Measurements from ENCODE around the gene DGKQ. TPM values are rescaled to one million over a fixed set of nuclear protein-coding genes. Genes with fewer than 3 reads are reported as not detected.

Gene DGKQ
- total and polyA plus RNA-seq, 9 of the 15 experiments (the other 6 are each of a cell fraction or from before 2014, with no cell fraction given): 0.17 to 22.0 (median 5.6) TPM

DNA sequence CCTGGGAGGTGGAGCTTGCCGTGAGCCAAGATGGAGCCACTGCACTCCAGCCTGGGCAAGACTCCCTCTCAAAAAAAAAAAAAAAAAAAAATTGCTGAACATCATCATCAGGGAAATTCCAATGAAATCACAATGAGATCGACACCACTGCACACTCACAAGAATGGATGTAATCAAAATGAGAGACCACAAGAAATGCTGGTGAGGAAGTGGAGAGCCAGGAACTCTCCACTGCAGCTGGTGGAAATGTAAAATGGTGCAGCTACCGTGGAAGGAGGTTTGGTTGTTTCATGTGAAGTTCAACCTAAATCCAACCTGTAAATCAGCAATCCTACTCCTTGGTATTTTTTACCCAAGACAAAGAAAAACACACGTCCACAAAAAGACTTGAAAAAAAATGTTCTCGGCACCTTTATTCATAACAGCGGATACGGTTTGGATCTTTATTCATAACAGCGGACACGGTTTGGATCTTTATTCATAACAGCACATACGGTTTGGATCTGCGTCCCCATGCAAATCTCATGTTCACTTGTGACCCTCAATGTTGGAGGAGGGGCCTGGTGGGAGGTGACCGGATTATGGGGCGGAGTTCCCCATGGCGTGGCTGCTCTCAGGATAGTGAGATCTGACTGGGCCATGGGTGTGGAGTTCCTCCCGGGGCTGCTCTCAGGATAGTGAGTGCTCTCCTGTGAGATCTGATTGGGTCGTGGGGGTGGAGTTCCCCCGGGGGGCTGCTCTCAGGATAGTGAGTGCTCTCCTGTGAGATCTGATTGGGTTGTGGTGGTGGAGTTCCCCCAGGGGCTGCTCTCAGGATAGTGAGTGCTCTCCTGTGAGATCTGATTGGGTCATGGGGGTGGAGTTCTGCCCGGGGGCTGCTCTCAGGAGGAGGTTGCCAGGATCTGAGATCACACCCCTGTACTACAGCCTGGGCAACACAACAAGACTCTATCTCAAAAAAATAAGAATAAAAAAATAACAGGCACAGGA, 49.0 kb downstream of the DGKQ start (continued):
- TF ChIP-seq, protein P1, sequence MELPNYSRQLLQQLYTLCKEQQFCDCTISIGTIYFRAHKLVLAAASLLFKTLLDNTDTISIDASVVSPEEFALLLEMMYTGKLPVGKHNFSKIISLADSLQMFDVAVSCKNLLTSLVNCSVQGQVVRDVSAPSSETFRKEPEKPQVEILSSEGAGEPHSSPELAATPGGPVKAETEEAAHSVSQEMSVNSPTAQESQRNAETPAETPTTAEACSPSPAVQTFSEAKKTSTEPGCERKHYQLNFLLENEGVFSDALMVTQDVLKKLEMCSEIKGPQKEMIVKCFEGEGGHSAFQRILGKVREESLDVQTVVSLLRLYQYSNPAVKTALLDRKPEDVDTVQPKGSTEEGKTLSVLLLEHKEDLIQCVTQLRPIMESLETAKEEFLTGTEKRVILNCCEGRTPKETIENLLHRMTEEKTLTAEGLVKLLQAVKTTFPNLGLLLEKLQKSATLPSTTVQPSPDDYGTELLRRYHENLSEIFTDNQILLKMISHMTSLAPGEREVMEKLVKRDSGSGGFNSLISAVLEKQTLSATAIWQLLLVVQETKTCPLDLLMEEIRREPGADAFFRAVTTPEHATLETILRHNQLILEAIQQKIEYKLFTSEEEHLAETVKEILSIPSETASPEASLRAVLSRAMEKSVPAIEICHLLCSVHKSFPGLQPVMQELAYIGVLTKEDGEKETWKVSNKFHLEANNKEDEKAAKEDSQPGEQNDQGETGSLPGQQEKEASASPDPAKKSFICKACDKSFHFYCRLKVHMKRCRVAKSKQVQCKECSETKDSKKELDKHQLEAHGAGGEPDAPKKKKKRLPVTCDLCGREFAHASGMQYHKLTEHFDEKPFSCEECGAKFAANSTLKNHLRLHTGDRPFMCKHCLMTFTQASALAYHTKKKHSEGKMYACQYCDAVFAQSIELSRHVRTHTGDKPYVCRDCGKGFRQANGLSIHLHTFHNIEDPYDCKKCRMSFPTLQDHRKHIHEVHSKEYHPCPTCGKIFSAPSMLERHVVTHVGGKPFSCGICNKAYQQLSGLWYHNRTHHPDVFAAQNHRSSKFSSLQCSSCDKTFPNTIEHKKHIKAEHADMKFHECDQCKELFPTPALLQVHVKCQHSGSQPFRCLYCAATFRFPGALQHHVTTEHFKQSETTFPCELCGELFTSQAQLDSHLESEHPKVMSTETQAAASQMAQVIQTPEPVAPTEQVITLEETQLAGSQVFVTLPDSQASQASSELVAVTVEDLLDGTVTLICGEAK (IDR thresholded peaks at IDR 0.05): peak; percentile 49; the same call in 1 of the 2 replicates
- TF ChIP-seq, protein P1 (CRISPR knock-in tag; IDR thresholded peaks at IDR 0.05): no peak
- TF ChIP-seq, protein P2, sequence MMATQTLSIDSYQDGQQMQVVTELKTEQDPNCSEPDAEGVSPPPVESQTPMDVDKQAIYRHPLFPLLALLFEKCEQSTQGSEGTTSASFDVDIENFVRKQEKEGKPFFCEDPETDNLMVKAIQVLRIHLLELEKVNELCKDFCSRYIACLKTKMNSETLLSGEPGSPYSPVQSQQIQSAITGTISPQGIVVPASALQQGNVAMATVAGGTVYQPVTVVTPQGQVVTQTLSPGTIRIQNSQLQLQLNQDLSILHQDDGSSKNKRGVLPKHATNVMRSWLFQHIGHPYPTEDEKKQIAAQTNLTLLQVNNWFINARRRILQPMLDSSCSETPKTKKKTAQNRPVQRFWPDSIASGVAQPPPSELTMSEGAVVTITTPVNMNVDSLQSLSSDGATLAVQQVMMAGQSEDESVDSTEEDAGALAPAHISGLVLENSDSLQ (IDR thresholded peaks at IDR 0.05): no peak
- no peak for TF ChIP-seq PHF20 (IDR thresholded peaks at IDR 0.05; ENCODE audit: partially characterized antibody)
- TF ChIP-seq, protein P3, sequence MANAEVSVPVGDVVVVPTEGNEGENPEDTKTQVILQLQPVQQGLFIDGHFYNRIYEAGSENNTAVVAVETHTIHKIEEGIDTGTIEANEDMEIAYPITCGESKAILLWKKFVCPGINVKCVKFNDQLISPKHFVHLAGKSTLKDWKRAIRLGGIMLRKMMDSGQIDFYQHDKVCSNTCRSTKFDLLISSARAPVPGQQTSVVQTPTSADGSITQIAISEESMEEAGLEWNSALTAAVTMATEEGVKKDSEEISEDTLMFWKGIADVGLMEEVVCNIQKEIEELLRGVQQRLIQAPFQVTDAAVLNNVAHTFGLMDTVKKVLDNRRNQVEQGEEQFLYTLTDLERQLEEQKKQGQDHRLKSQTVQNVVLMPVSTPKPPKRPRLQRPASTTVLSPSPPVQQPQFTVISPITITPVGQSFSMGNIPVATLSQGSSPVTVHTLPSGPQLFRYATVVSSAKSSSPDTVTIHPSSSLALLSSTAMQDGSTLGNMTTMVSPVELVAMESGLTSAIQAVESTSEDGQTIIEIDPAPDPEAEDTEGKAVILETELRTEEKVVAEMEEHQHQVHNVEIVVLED (CRISPR knock-in tag; IDR thresholded peaks at IDR 0.05): no peak
- no peak for TF ChIP-seq ZNF766 (CRISPR knock-in tag; conservative IDR thresholded peaks at IDR 0.05)
- peak; percentile 55; the same call in 1 of the 2 replicates for TF ChIP-seq SPI1 (IDR thresholded peaks at IDR 0.05; ENCODE audit: borderline replicate concordance, low read depth, low read length)
- TF ChIP-seq, protein P4, sequence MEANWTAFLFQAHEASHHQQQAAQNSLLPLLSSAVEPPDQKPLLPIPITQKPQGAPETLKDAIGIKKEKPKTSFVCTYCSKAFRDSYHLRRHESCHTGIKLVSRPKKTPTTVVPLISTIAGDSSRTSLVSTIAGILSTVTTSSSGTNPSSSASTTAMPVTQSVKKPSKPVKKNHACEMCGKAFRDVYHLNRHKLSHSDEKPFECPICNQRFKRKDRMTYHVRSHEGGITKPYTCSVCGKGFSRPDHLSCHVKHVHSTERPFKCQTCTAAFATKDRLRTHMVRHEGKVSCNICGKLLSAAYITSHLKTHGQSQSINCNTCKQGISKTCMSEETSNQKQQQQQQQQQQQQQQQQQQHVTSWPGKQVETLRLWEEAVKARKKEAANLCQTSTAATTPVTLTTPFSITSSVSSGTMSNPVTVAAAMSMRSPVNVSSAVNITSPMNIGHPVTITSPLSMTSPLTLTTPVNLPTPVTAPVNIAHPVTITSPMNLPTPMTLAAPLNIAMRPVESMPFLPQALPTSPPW (CRISPR knock-in tag; IDR thresholded peaks at IDR 0.05): peak; percentile 35; the same call in 1 of the 2 replicates
- TF ChIP-seq, protein P5, sequence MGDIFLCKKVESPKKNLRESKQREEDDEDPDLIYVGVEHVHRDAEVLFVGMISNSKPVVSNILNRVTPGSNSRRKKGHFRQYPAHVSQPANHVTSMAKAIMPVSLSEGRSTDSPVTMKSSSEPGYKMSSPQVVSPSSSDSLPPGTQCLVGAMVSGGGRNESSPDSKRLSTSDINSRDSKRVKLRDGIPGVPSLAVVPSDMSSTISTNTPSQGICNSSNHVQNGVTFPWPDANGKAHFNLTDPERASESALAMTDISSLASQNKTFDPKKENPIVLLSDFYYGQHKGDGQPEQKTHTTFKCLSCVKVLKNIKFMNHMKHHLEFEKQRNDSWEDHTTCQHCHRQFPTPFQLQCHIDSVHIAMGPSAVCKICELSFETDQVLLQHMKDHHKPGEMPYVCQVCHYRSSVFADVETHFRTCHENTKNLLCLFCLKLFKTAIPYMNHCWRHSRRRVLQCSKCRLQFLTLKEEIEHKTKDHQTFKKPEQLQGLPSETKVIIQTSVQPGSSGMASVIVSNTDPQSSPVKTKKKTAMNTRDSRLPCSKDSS (IDR thresholded peaks at IDR 0.05; ENCODE audit: low read depth, partially characterized antibody): no peak
- no peak for TF ChIP-seq KLF10 (CRISPR knock-in tag; IDR thresholded peaks at IDR 0.05)
